Effector memory CD4-positive, alpha-beta T cell (primary cell): ENCODE measurements around the gene GLRA3.
"Not testable (repeated sequence)": the region's sequence is repeated elsewhere in the genome, so short reads cannot be mapped to it uniquely, and the experiment has no call there.

ENCODE experiments used
- DNase-seq, 3 donors: peaks; one replicate each; pipeline ENCODE4 v3.0.0-alpha.2; 2020
- H3K27ac ChIP-seq: 2 replicates; pipeline ENCODE4 v1.7.0; 2013; ENCODE audit warnings: mild to moderate bottlenecking, low read length, moderate library complexity; ENCODE audit not compliant: insufficient read depth, poor library complexity, severe bottlenecking
- H3K27me3 ChIP-seq: replicated peaks from 2 replicates; pipeline ENCODE4 v1.7.0; 2013; ENCODE audit warnings: mild to moderate bottlenecking, low read length; ENCODE audit not compliant: insufficient read depth, control insufficient read depth, poor library complexity, severe bottlenecking
- H3K36me3 ChIP-seq: 2 replicates; pipeline ENCODE4 v1.7.0; 2013; ENCODE audit warnings: mild to moderate bottlenecking, low read length, moderate library complexity; ENCODE audit not compliant: control insufficient read depth, insufficient read depth
- H3K4me1 ChIP-seq: 2 replicates; pipeline ENCODE4 v1.7.0; 2013; ENCODE audit warnings: low read length, mild to moderate bottlenecking; ENCODE audit not compliant: control insufficient read depth, insufficient read depth, poor library complexity, severe bottlenecking
- H3K4me3 ChIP-seq: 2 replicates; pipeline ENCODE4 v1.7.0; 2013; ENCODE audit warnings: low read length, low read depth, mild to moderate bottlenecking; ENCODE audit not compliant: insufficient read depth, poor library complexity, severe bottlenecking
- H3K9me3 ChIP-seq: 2 replicates; pipeline ENCODE4 v1.7.0; 2013; ENCODE audit warnings: mild to moderate bottlenecking, low read length, moderate library complexity; ENCODE audit not compliant: control insufficient read depth

The GLRA3 gene

GRCh38 chr4:174648812-174649211 is 180.2 kb downstream of the GLRA3 start:
- H3K27ac ChIP-seq: no peak overlapping the region
- H3K4me1 ChIP-seq: no peaks in the 10 kb centered on the region
- no peaks in the 10 kb centered on the region for H3K36me3 ChIP-seq
- no peak overlapping the region for H3K4me3 ChIP-seq
- H3K27me3 ChIP-seq: no peaks in the 10 kb centered on the region
- no peak for DNase-seq
- H3K9me3 ChIP-seq: no peaks in the 10 kb centered on the region

GRCh38 chr4:174646326-174646725 is 182.7 kb downstream of the GLRA3 start:
- Histone ChIP-seq H3K27me3 (no peaks in the 10 kb centered on the region), H3K27ac (no peak overlapping the region), H3K4me3 (no peak overlapping the region), H3K9me3 (no peaks in the 10 kb centered on the region), H3K36me3 (no peaks in the 10 kb centered on the region), H3K4me1 (no peaks in the 10 kb centered on the region)
- DNase-seq: no peak

GRCh38 chr4:174640146-174640545 is 188.9 kb downstream of the GLRA3 start:
- no peaks in the 10 kb centered on the region for H3K27me3 ChIP-seq
- H3K27ac ChIP-seq: no peak overlapping the region
- H3K4me3 ChIP-seq: no peak overlapping the region
- no peaks in the 10 kb centered on the region for H3K36me3 ChIP-seq
- no peaks in the 10 kb centered on the region for H3K9me3 ChIP-seq
- DNase-seq: no peak
- H3K4me1 ChIP-seq: no peaks in the 10 kb centered on the region

- no peak for DNase-seq
- H3K36me3 ChIP-seq: no peaks in the 10 kb centered on the region
- no peaks in the 10 kb centered on the region for H3K9me3 ChIP-seq
- no peaks in the 10 kb centered on the region for H3K4me1 ChIP-seq
- no peak overlapping the region for H3K4me3 ChIP-seq
- H3K27ac ChIP-seq: no peak overlapping the region
- H3K27me3 ChIP-seq: no peaks in the 10 kb centered on the region
Observed at GRCh38 chr4:174635732-174636131, 193.3 kb downstream of the GLRA3 start.

- H3K9me3 ChIP-seq: no peaks in the 10 kb centered on the region
- H3K27me3 ChIP-seq: no peaks in the 10 kb centered on the region
- no peak for DNase-seq
- no peaks in the 10 kb centered on the region for H3K4me1 ChIP-seq
- H3K27ac ChIP-seq: no peak overlapping the region
- H3K36me3 ChIP-seq: no peaks in the 10 kb centered on the region
- H3K4me3 ChIP-seq: no peak overlapping the region
Observed at GRCh38 chr4:174633399-174633798, 195.6 kb downstream of the GLRA3 start.

- Histone ChIP-seq H3K4me3 (no peak overlapping the region), H3K4me1 (no peaks in the 10 kb centered on the region), H3K9me3 (no peaks in the 10 kb centered on the region), H3K36me3 (no peaks in the 10 kb centered on the region), H3K27ac (no peak overlapping the region), H3K27me3 (no peaks in the 10 kb centered on the region)
- no peak for DNase-seq
Observed at GRCh38 chr4:174631901-174632758, 196.9 kb downstream of the GLRA3 start.

- H3K36me3 ChIP-seq, H3K27me3 ChIP-seq, H3K27ac ChIP-seq, H3K4me3 ChIP-seq, DNase-seq, H3K4me1 ChIP-seq, H3K9me3 ChIP-seq: not testable (repeated sequence)
Observed at GRCh38 chr4:174629907-174630450, 199.1 kb downstream of the GLRA3 start.

- H3K4me3 ChIP-seq: no peak overlapping the region
- no peaks in the 10 kb centered on the region for H3K9me3 ChIP-seq
- H3K27ac ChIP-seq: no peak overlapping the region
- no peak for DNase-seq
- H3K27me3 ChIP-seq: no peaks in the 10 kb centered on the region
- H3K4me1 ChIP-seq: no peaks in the 10 kb centered on the region
- H3K36me3 ChIP-seq: no peaks in the 10 kb centered on the region
Observed at GRCh38 chr4:174629265-174629664, 199.8 kb downstream of the GLRA3 start.

- Histone ChIP-seq H3K27me3 (no peaks in the 10 kb centered on the region), H3K4me3 (no peak overlapping the region), H3K27ac (no peak overlapping the region), H3K4me1 (no peaks in the 10 kb centered on the region), H3K9me3 (no peaks in the 10 kb centered on the region), H3K36me3 (no peaks in the 10 kb centered on the region)
- no peak for DNase-seq
Observed at GRCh38 chr4:174628191-174628590, 200.9 kb downstream of the GLRA3 start.

GRCh38 chr4:174627473-174627872 is 201.6 kb downstream of the GLRA3 start:
- Histone ChIP-seq H3K36me3 (no peaks in the 10 kb centered on the region), H3K4me3 (no peak overlapping the region), H3K4me1 (no peaks in the 10 kb centered on the region), H3K27me3 (no peaks in the 10 kb centered on the region), H3K9me3 (no peaks in the 10 kb centered on the region), H3K27ac (no peak overlapping the region)
- DNase-seq: no peak
